K562 (cell line): ENCODE measurements around the gene DYRK4. TPM values are rescaled to one million over a fixed set of nuclear protein-coding genes. Genes with fewer than 3 reads are reported as not detected.
A peak's percentile ranks its signal among the peaks of the same experiment; 100 is the strongest.

Source experiments
- ATAC-seq: fragments of 200-7000 bp; cut with Tn5 transposase; 3 replicates; pipeline ENCODE4 v1.9.1; 2020; ENCODE audit warnings: moderate library complexity
- BruUV-seq: library from RNA; stranded (reverse); fragments of 400-500 nt; replicated peaks from 2 replicates; lab custom pipeline; 2021; lab: Mats Ljungman, UMichigan
- CTCF ChIA-PET: fragments of 300-600 bp; formaldehyde crosslinking; extraction: SDS; loops from one replicate; lab custom pipeline; 2021; ENCODE audit warnings: low intra/inter-chr PET ratio; lab: Yijun Ruan, JAX
- POLR2A ChIA-PET: fragments of 300-600, 350-650 bp; sonication (Branson Sonifier 250); formaldehyde crosslinking; extraction: SDS; loops from one replicate; lab custom pipeline; 2021; ENCODE audit warnings: antibody characterized with exemption, inconsistent platforms; lab: Yijun Ruan, JAX
- DNase-seq, 4 experiments: peaks; one replicate each; pipeline versions ENCODE4 v3.0.0 to v3.0.0-alpha.2; 2011 to 2018; ENCODE audit warnings: low spot score in 3 of 4, mixed read lengths in 3 of 4; ENCODE audit errors: extremely low read depth in 1 of 4
- FAIRE-seq: peaks from 2 replicates; lab custom pipeline; 2011; peaks lifted over from hg19 to GRCh38; lab: Jason Lieb, UNC
- H2AFZ ChIP-seq: 2 replicates; pipeline ENCODE4 v1.6.0; 2011; ENCODE audit warnings: low read depth, low read length, control low read depth, inconsistent platforms
- H3K27ac ChIP-seq: fragments of 200-600 bp; 3 replicates; pipeline ENCODE4 v1.8.0; 2011; ENCODE audit warnings: low read depth, mild to moderate bottlenecking, control low read depth, inconsistent platforms, low read length, moderate library complexity, mixed read lengths; ENCODE audit errors: extremely low read depth
- H3K27me3 ChIP-seq, 2 experiments: fragments of 300-600 bp in 1 of 2; 2 replicates in 1 of 2; 3 replicates in 1 of 2; pipeline versions ENCODE4 v1.6.0 to v1.8.0; 2011; ENCODE audit warnings: inconsistent platforms in 2 of 2, low read length in 2 of 2, mild to moderate bottlenecking in 1 of 2, mixed read lengths in 1 of 2, moderate library complexity in 1 of 2; ENCODE audit not compliant: control insufficient read depth in 2 of 2, insufficient read depth in 2 of 2
- H3K36me3 ChIP-seq: fragments of 300-600 bp; 3 replicates; pipeline ENCODE4 v1.8.0; 2011; ENCODE audit warnings: mild to moderate bottlenecking, low read length, inconsistent platforms; ENCODE audit not compliant: control insufficient read depth, insufficient read depth
- H3K4me1 ChIP-seq, 2 experiments: fragments of 200-600 bp in 1 of 2; replicated peaks in 1 of 2; 2 replicates in 1 of 2; 3 replicates in 1 of 2; pipeline versions ENCODE4 v1.5.1 to v1.8.0; 2011; ENCODE audit warnings: inconsistent platforms in 2 of 2, low read length in 2 of 2, mild to moderate bottlenecking in 1 of 2, mixed read lengths in 1 of 2, moderate library complexity in 1 of 2; ENCODE audit not compliant: control insufficient read depth in 2 of 2, insufficient read depth in 2 of 2
- H3K4me2 ChIP-seq: 2 replicates; pipeline ENCODE4 v1.6.1; 2011; ENCODE audit warnings: low read length, control low read depth, inconsistent platforms, mixed read lengths; ENCODE audit not compliant: insufficient read depth
- H3K4me3 ChIP-seq: fragments of 200-600 bp; sonication (generic), shearing (Covaris generic); 2 replicates; pipeline ENCODE4 v1.5.1; 2016; ENCODE audit warnings: control low read depth, inconsistent platforms
- H3K79me2 ChIP-seq: fragments of 200-600 bp; 3 replicates; pipeline ENCODE4 v1.8.0; 2011; ENCODE audit warnings: low read length, inconsistent platforms; ENCODE audit not compliant: control insufficient read depth, insufficient read depth
- H3K9ac ChIP-seq, 2 experiments: 2 replicates each; pipeline versions ENCODE4 v1.6.0 to v1.6.1; 2011; ENCODE audit warnings: low read depth in 2 of 2, low read length in 2 of 2, control low read depth in 1 of 2, inconsistent platforms in 1 of 2, mild to moderate bottlenecking in 1 of 2, mixed read lengths in 1 of 2; ENCODE audit not compliant: insufficient read depth in 1 of 2
- H3K9me1 ChIP-seq: one replicate; pipeline ENCODE4 v1.6.0; 2011; ENCODE audit warnings: inconsistent platforms, mild to moderate bottlenecking, low read length, moderate library complexity; ENCODE audit not compliant: control insufficient read depth, insufficient read depth
- H3K9me3 ChIP-seq: replicated peaks from 2 replicates; pipeline ENCODE4 v1.5.1; 2011; ENCODE audit warnings: low read depth, low read length, inconsistent platforms; ENCODE audit not compliant: control insufficient read depth, insufficient read depth
- H4K20me1 ChIP-seq: replicated peaks from 2 replicates; pipeline ENCODE4 v1.6.1; 2011; ENCODE audit warnings: low read length, inconsistent platforms, mixed read lengths; ENCODE audit not compliant: control insufficient read depth, insufficient read depth
- ARNT ChIP-seq, 2 experiments: fragments of 450-650 bp; IDR thresholded peaks; 2 replicates each; pipeline ENCODE4 v1.6.1; 2016; ENCODE audit warnings: mild to moderate bottlenecking in 1 of 2
- ATF1 ChIP-seq, 2 experiments: fragments of 450-650 bp in 1 of 2; IDR thresholded peaks; 2 replicates each; pipeline ENCODE4 v1.6.1; 2016; ENCODE audit warnings: missing compliant biosample characterization in 1 of 2, missing genetic modification characterization in 1 of 2
- EP400 ChIP-seq: fragments of 450-650 bp; IDR thresholded peaks from 2 replicates; pipeline ENCODE4 v1.6.1; 2017; ENCODE audit warnings: antibody characterized with exemption, mild to moderate bottlenecking, moderate library complexity
- RAD21 ChIP-seq, 2 experiments: fragments of 250-450 bp in 1 of 2; fragments of 450-650 bp in 1 of 2; sonication (Bioruptor Pico) in 1 of 2; formaldehyde crosslinking in 1 of 2; IDR thresholded peaks in 1 of 2; conservative IDR thresholded peaks in 1 of 2; 2 replicates each; pipeline versions ENCODE4 v1.4.0 to v1.8.0; 2020 to 2022; ENCODE audit warnings: mild to moderate bottlenecking in 2 of 2, moderate library complexity in 1 of 2
- RBM39 ChIP-seq: fragments of 200-400 bp; formaldehyde crosslinking; optimal IDR thresholded peaks from 2 replicates; pipeline ENCODE3; 2018; ENCODE audit warnings: low read depth, low read length
- ZEB2 ChIP-seq: fragments of 450-650 bp; IDR thresholded peaks from 2 replicates; pipeline ENCODE4 v1.6.1; 2016
- ZNF445 ChIP-seq: fragments of 250-450 bp; sonication (Bioruptor Pico); IDR thresholded peaks from 2 replicates; pipeline ENCODE4 v1.4.0; 2020; ENCODE audit warnings: low read depth, mild to moderate bottlenecking, moderate library complexity
- WGBS: fragments of 100-300 bp; shearing (Covaris generic); methylation state at CpG from one replicate; pipeline ENCODE4 v1.1.6; 2016; ENCODE audit warnings: low coverage, mixed read lengths; ENCODE audit not compliant: insufficient coverage; ENCODE audit errors: missing lambda C conversion rate; 5-methylcytosine and 5-hydroxymethylcytosine counted together
- in situ Hi-C: fragments of 300-500 bp; cut with MboI; formaldehyde crosslinking; loops from 4 replicates; pipeline ENCODE4 v1.15.0; 2018; ENCODE audit warnings: inconsistent platforms, mixed read lengths
- intact Hi-C: fragments of 100-400 bp; cut with micrococcal nuclease; formaldehyde crosslinking; loops from 2 replicates; pipeline ENCODE4 v1.14.2; 2022
- polyA plus RNA-seq, 8 experiments: library from polyadenylated mRNA; depleted of rRNA in 4 of 8; stranded (reverse) in 5 of 8; unstranded in 3 of 8; fragments of >200 nt; fragmentation: Nextera tagmentation in 2 of 8; fragmentation: Illumina TruSeq in 1 of 8; extraction: Ambion mirVana in 2 of 8; extraction: Trizol in 1 of 8; gene quantifications; 2 replicates each; pipeline versions ENCODE4 v1.2.1 to v1.2.3, GENCODE V29; 2011 to 2014; ENCODE audit warnings: inconsistent platforms in 1 of 8, missing spikeins in 1 of 8
- total RNA-seq, 7 experiments: library from RNA; depleted of rRNA in 6 of 7; stranded (reverse); fragments of >200 nt in 6 of 7; fragmentation: Illumina TruSeq in 2 of 7; extraction: Trizol in 2 of 7; gene quantifications; 2 replicates each; pipeline versions ENCODE4 v1.2.1 to v1.2.3, GENCODE V29; 2011 to 2021; ENCODE audit warnings: low replicate concordance in 1 of 7
- TF ChIP-seq, protein P1 (sequence below), 3 experiments: IDR thresholded peaks in 2 of 3; conservative IDR thresholded peaks in 1 of 3; 2 replicates each; pipeline ENCODE4 v1.5.1; 2011 to 2012; ENCODE audit warnings: low read length in 3 of 3, mild to moderate bottlenecking in 3 of 3, control low read depth in 2 of 3, improper control_type of control experiment in 1 of 3, inconsistent platforms in 1 of 3, low read depth in 1 of 3, mixed read lengths in 1 of 3, moderate library complexity in 1 of 3; ENCODE audit not compliant: insufficient read depth in 2 of 3
- TF ChIP-seq, protein P2 (sequence below): fragments of 250-450 bp; sonication (Bioruptor Pico); IDR thresholded peaks from 2 replicates; pipeline ENCODE4 v1.9.0; 2021; ENCODE audit warnings: mild to moderate bottlenecking, inconsistent platforms
- TF ChIP-seq, protein P3 (sequence below), 2 experiments: fragments of 450-650 bp; IDR thresholded peaks; 2 replicates each; pipeline ENCODE4 v1.6.1; 2018; ENCODE audit warnings: mild to moderate bottlenecking in 2 of 2, low read depth in 1 of 2; ENCODE audit not compliant: partially characterized antibody in 2 of 2

DYRK4 gene
- total and polyA plus RNA-seq, 9 of the 15 experiments (the other 6 are each of a cell fraction or from before 2014, with no cell fraction given) = 13.4 to 37.4 (median 22.2) TPM

DNA sequence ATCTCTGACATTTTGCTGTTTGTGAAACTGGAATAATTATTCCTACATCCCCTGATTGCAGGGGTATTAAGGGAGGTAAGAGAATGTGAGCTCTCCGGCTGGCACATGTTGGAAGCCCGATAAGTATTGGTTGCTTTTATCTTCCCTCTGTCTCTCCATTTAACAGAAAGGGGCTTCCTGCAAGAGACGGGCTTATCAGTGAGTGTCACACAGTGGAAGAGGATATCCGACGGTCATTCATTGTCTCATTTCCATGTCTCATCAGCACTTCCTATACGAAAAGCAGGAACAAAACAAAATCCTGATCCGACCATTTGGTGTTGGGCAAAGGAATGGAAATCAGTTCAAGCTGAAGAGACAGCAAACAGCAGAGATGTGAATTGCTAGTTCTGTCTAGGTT is 10.7 kb downstream of the DYRK4 start (continued):
- no peak for TF ChIP-seq ARNT (IDR thresholded peaks at IDR 0.05)

DNA sequence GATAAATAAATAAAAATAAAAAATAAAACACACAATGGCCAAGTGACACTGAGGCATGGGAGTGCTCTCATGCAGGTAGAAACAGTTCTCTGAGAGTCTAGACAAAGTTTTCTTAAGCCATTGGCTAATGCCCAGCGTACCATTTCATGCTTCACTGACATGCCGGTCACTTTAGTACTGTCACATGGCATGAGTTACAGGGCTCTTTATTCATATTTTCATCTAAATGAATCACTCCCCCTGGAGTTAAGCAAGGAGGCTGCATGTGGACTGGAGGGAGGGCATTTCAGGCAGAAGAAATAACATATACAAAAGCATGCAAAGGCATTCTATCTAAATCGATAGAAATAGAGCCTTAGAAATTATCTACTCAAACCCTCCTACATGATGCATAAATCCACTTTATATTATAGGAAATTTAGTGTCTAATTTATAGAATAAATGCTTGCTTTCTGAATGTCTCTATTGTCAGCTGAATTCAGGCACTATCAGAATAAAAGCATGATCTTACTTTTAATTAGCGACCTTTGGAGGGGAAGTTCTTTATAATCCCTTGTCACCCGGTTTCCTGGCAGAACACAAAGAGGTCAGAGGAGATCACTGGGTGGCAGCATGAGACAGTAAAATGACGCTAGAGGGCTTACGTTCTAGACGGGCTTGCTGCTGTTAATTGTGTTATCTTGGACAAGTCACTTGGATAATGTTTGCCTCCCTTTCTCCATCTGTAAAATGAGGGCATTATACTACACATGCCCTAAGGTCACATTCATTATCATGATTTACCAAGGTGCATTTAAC is 17.5 kb downstream of the DYRK4 start:
- no peaks in the 10 kb centered on the region for H3K36me3 ChIP-seq
- CTCF ChIA-PET = interaction anchor here (0.6 kb wide), 1 partner anchor 225 kb away, joined by 5 read pairs; no protein-coding TSS in a partner anchor
- POLR2A ChIA-PET = no interaction called here
- no peaks in the 10 kb centered on the region for H4K20me1 ChIP-seq
- no TSS peak for BruUV-seq
- in situ Hi-C loops = no loop called here
- no peaks in the 10 kb centered on the region for H3K79me2 ChIP-seq
- H3K27ac ChIP-seq = no peak overlapping the region
- H3K9me3 ChIP-seq = no peaks in the 10 kb centered on the region
- WGBS = 10% methylated on average over 8 of the region's 8 CpGs
- peak; percentile 69 for ATAC-seq
- intact Hi-C loops = loop anchor here (2.0 to 10.0 kb wide), 2 partner anchors 175 to 277 kb away; no protein-coding TSS in a partner anchor
- H3K4me2 ChIP-seq = no peak overlapping the region
- no peak overlapping the region for H2AFZ ChIP-seq
- H3K4me3 ChIP-seq = no peak overlapping the region
- DNase-seq = peak in 3 of 4 experiments; percentile 7 to 44 (median 31)
- peak; percentile 77 for FAIRE-seq
- peaks cover 2 to 24% of the 10 kb centered on the region in 2 experiments; a peak in 3 of 5 replicates for H3K27me3 ChIP-seq
- H3K4me1 ChIP-seq = no peaks in the 10 kb centered on the region
- no peak overlapping the region for H3K9ac ChIP-seq
- H3K9me1 ChIP-seq = no peaks in the 10 kb centered on the region
- no peak for TF ChIP-seq ZNF445 (CRISPR knock-in tag)
- TF ChIP-seq, protein P1, sequence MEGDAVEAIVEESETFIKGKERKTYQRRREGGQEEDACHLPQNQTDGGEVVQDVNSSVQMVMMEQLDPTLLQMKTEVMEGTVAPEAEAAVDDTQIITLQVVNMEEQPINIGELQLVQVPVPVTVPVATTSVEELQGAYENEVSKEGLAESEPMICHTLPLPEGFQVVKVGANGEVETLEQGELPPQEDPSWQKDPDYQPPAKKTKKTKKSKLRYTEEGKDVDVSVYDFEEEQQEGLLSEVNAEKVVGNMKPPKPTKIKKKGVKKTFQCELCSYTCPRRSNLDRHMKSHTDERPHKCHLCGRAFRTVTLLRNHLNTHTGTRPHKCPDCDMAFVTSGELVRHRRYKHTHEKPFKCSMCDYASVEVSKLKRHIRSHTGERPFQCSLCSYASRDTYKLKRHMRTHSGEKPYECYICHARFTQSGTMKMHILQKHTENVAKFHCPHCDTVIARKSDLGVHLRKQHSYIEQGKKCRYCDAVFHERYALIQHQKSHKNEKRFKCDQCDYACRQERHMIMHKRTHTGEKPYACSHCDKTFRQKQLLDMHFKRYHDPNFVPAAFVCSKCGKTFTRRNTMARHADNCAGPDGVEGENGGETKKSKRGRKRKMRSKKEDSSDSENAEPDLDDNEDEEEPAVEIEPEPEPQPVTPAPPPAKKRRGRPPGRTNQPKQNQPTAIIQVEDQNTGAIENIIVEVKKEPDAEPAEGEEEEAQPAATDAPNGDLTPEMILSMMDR (IDR thresholded peaks at IDR 0.05 in 2 of 3, conservative IDR thresholded peaks at IDR 0.05 in 1 of 3; ENCODE audit: insufficient read depth in 2 of 3, low read depth in 1 of 3, low read length in 3 of 3) = peak; percentile 34 to 62 (median 38); a peak in 4 of 6 replicates
- TF ChIP-seq ZEB2 = no peak
- TF ChIP-seq, protein P2, sequence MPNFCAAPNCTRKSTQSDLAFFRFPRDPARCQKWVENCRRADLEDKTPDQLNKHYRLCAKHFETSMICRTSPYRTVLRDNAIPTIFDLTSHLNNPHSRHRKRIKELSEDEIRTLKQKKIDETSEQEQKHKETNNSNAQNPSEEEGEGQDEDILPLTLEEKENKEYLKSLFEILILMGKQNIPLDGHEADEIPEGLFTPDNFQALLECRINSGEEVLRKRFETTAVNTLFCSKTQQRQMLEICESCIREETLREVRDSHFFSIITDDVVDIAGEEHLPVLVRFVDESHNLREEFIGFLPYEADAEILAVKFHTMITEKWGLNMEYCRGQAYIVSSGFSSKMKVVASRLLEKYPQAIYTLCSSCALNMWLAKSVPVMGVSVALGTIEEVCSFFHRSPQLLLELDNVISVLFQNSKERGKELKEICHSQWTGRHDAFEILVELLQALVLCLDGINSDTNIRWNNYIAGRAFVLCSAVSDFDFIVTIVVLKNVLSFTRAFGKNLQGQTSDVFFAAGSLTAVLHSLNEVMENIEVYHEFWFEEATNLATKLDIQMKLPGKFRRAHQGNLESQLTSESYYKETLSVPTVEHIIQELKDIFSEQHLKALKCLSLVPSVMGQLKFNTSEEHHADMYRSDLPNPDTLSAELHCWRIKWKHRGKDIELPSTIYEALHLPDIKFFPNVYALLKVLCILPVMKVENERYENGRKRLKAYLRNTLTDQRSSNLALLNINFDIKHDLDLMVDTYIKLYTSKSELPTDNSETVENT (CRISPR knock-in tag) = no peak
- no peak for TF ChIP-seq ATF1 (CRISPR knock-in tag; IDR thresholded peaks at IDR 0.05)
- no peak for TF ChIP-seq ATF1 (tag; IDR thresholded peaks at IDR 0.05)
- TF ChIP-seq EP400 = no peak
- TF ChIP-seq RAD21 (CRISPR knock-in tag; conservative IDR thresholded peaks at IDR 0.05 in 1 of 2, IDR thresholded peaks at IDR 0.05 in 1 of 2) = peak; percentile 36 to 68
- TF ChIP-seq, protein P3, sequence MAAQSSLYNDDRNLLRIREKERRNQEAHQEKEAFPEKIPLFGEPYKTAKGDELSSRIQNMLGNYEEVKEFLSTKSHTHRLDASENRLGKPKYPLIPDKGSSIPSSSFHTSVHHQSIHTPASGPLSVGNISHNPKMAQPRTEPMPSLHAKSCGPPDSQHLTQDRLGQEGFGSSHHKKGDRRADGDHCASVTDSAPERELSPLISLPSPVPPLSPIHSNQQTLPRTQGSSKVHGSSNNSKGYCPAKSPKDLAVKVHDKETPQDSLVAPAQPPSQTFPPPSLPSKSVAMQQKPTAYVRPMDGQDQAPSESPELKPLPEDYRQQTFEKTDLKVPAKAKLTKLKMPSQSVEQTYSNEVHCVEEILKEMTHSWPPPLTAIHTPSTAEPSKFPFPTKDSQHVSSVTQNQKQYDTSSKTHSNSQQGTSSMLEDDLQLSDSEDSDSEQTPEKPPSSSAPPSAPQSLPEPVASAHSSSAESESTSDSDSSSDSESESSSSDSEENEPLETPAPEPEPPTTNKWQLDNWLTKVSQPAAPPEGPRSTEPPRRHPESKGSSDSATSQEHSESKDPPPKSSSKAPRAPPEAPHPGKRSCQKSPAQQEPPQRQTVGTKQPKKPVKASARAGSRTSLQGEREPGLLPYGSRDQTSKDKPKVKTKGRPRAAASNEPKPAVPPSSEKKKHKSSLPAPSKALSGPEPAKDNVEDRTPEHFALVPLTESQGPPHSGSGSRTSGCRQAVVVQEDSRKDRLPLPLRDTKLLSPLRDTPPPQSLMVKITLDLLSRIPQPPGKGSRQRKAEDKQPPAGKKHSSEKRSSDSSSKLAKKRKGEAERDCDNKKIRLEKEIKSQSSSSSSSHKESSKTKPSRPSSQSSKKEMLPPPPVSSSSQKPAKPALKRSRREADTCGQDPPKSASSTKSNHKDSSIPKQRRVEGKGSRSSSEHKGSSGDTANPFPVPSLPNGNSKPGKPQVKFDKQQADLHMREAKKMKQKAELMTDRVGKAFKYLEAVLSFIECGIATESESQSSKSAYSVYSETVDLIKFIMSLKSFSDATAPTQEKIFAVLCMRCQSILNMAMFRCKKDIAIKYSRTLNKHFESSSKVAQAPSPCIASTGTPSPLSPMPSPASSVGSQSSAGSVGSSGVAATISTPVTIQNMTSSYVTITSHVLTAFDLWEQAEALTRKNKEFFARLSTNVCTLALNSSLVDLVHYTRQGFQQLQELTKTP (IDR thresholded peaks at IDR 0.05; ENCODE audit: low read depth in 1 of 2, partially characterized antibody in 2 of 2) = no peak
- TF ChIP-seq RBM39 = no peak
